GM10266 (cell line): ENCODE measurements around the gene ISG20.
"Not testable (repeated sequence)": the region's sequence is repeated elsewhere in the genome, so short reads cannot be mapped to it uniquely, and the experiment has no call there.

ENCODE experiments used
- DNase-seq: peaks from one replicate; pipeline ENCODE4 v3.0.0; 2012; ENCODE audit errors: extremely low spot score
- CTCF ChIP-seq: IDR thresholded peaks from 2 replicates; pipeline ENCODE4 v1.5.1; 2012; ENCODE audit warnings: mild to moderate bottlenecking, low read depth; ENCODE audit not compliant: control insufficient read depth, insufficient read depth; ENCODE audit errors: missing control alignments

ISG20 gene

GRCh38 chr15:88630141-88630721 is 8.6 kb upstream of the ISG20 start:
- no peak for DNase-seq
- TF ChIP-seq CTCF: no peak

GRCh38 chr15:88630798-88631463 is 7.9 kb upstream of the ISG20 start:
- DNase-seq: no peak
- no peak for TF ChIP-seq CTCF

GRCh38 chr15:88631464-88632028 is 7.3 kb upstream of the ISG20 start:
- DNase-seq: no peak
- no peak for TF ChIP-seq CTCF

- DNase-seq: not testable (repeated sequence)
Observed at GRCh38 chr15:88632797-88633196, 6.0 kb upstream of the ISG20 start.

- no peak for DNase-seq
- TF ChIP-seq CTCF: no peak
Observed at GRCh38 chr15:88634449-88634848, 4.4 kb upstream of the ISG20 start.

DNA sequence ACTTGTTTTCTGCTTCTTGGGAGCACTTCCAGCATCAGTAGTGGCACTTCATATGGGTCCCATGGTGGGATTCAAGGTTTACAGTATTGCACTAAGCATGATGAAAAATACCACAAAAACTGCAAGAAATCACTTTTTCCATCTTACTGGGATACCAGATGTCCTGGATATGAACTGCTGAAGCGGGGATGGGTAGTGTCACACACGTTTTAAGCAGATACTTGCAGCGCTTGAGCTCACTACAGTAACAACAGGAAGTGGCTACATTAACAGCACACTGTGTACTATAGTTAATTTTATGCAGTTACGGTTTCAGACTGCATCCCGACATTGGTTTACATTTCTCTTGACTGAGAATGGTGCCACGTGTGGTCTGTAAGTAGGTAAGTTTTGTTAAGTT is 3.5 kb upstream of the ISG20 start:
- TF ChIP-seq CTCF: no peak
- DNase-seq: no peak

- no peak for TF ChIP-seq CTCF
- no peak for DNase-seq
Observed at GRCh38 chr15:88636050-88636449, 2.8 kb upstream of the ISG20 start.
